ENCODE data around the gene LHPP.
A peak's percentile ranks its signal among the peaks of the same experiment; 100 is the strongest.

LHPP gene

GRCh38 chr10:124564881-124565280 is 103.3 kb downstream of the LHPP start:
- no peaks in the 10 kb centered on the region for H3K9me3 ChIP-seq (ENCODE audit: control insufficient read depth, insufficient read depth, low read length)
- H3K36me3 ChIP-seq (ENCODE audit: control insufficient read depth, low read length), result no peaks in the 10 kb centered on the region
- no peaks in the 10 kb centered on the region for H3K27me3 ChIP-seq (ENCODE audit: control insufficient read depth, low read length)
- H3K4me2 ChIP-seq (ENCODE audit: low read length), result no peak overlapping the region
- TF ChIP-seq EZH2phosphoT487 (IDR thresholded peaks at IDR 0.05; ENCODE audit: borderline replicate concordance, low read length), result no peak
- TF ChIP-seq CTCF (IDR thresholded peaks at IDR 0.05; ENCODE audit: low read depth, low read length, poor library complexity, severe bottlenecking), result no peak
- no peak overlapping the region for H3K4me3 ChIP-seq (ENCODE audit: low read length)
- H3F3A ChIP-seq (ENCODE audit: control insufficient read depth, insufficient read depth), result peaks cover 8% of the 10 kb centered on the region; the same call in 1 of the 2 replicates
- H3K9me2 ChIP-seq (replicated peaks; ENCODE audit: control insufficient read depth, low read length), result no peaks in the 10 kb centered on the region
- no peaks in the 10 kb centered on the region for H4K20me1 ChIP-seq (ENCODE audit: control insufficient read depth, insufficient read depth, low read depth, low read length)
- H3K4me1 ChIP-seq (ENCODE audit: control insufficient read depth, low read length), result peaks cover 53% of the 10 kb centered on the region
- no peak overlapping the region for H3K27ac ChIP-seq (ENCODE audit: low read depth, low read length)
- no peaks in the 10 kb centered on the region for H3K79me2 ChIP-seq (ENCODE audit: control insufficient read depth, low read length)

- Histone ChIP-seq H3K36me3 (ENCODE audit: control insufficient read depth, low read length) (no peaks in the 10 kb centered on the region), H3K9me2 (replicated peaks; ENCODE audit: control insufficient read depth, low read length) (no peaks in the 10 kb centered on the region), H4K20me1 (ENCODE audit: control insufficient read depth, insufficient read depth, low read depth, low read length) (no peaks in the 10 kb centered on the region), H3K9me3 (ENCODE audit: control insufficient read depth, insufficient read depth, low read length) (no peaks in the 10 kb centered on the region), H3K4me1 (ENCODE audit: control insufficient read depth, low read length) (peaks cover 51% of the 10 kb centered on the region), H3K79me2 (ENCODE audit: control insufficient read depth, low read length) (no peaks in the 10 kb centered on the region), H3K4me3 (ENCODE audit: low read length) (no peak overlapping the region), H3K27me3 (ENCODE audit: control insufficient read depth, low read length) (no peaks in the 10 kb centered on the region), H3K4me2 (ENCODE audit: low read length) (no peak overlapping the region), H3K27ac (ENCODE audit: low read depth, low read length) (no peak overlapping the region), H3F3A (ENCODE audit: control insufficient read depth, insufficient read depth) (peaks cover 8% of the 10 kb centered on the region; the same call in 1 of the 2 replicates)
- TF ChIP-seq CTCF (IDR thresholded peaks at IDR 0.05; ENCODE audit: low read depth, low read length, poor library complexity, severe bottlenecking) (peak; percentile 80), EZH2phosphoT487 (IDR thresholded peaks at IDR 0.05; ENCODE audit: borderline replicate concordance, low read length) (no peak)
These were observed 104.1 kb downstream of the LHPP start for GRCh38 chr10:124565565-124566221.

- Histone ChIP-seq H3F3A (ENCODE audit: control insufficient read depth, insufficient read depth) (peaks cover 8% of the 10 kb centered on the region; the same call in 1 of the 2 replicates), H4K20me1 (ENCODE audit: control insufficient read depth, insufficient read depth, low read depth, low read length) (no peaks in the 10 kb centered on the region), H3K4me3 (ENCODE audit: low read length) (no peak overlapping the region), H3K9me3 (ENCODE audit: control insufficient read depth, insufficient read depth, low read length) (no peaks in the 10 kb centered on the region), H3K79me2 (ENCODE audit: control insufficient read depth, low read length) (no peaks in the 10 kb centered on the region), H3K9me2 (replicated peaks; ENCODE audit: control insufficient read depth, low read length) (no peaks in the 10 kb centered on the region), H3K4me1 (ENCODE audit: control insufficient read depth, low read length) (peaks cover 50% of the 10 kb centered on the region), H3K36me3 (ENCODE audit: control insufficient read depth, low read length) (no peaks in the 10 kb centered on the region), H3K4me2 (ENCODE audit: low read length) (no peak overlapping the region), H3K27ac (ENCODE audit: low read depth, low read length) (no peak overlapping the region), H3K27me3 (ENCODE audit: control insufficient read depth, low read length) (no peaks in the 10 kb centered on the region)
- TF ChIP-seq CTCF (IDR thresholded peaks at IDR 0.05; ENCODE audit: low read depth, low read length, poor library complexity, severe bottlenecking) (no peak), EZH2phosphoT487 (IDR thresholded peaks at IDR 0.05; ENCODE audit: borderline replicate concordance, low read length) (no peak)
These were observed 104.7 kb downstream of the LHPP start for GRCh38 chr10:124566222-124566888.
